H9 (cell line): ENCODE measurements around the gene BEX4. TPM values are rescaled to one million over a fixed set of nuclear protein-coding genes. Genes with fewer than 3 reads are reported as not detected.

ENCODE experiments used
- DNase-seq: peaks from one replicate; pipeline ENCODE4 v3.0.0-alpha.2; 2017
- H2AFZ ChIP-seq: one replicate; pipeline ENCODE4 v1.6.1; 2013; ENCODE audit warnings: mild to moderate bottlenecking, low read length, control low read depth, moderate library complexity
- H2AK5ac ChIP-seq: 2 replicates; pipeline ENCODE4 v1.6.1; 2013; ENCODE audit warnings: low read length, control low read depth, mixed read lengths; ENCODE audit not compliant: insufficient read length
- H2BK120ac ChIP-seq: one replicate; pipeline ENCODE4 v1.6.1; 2013; ENCODE audit warnings: low read depth, mild to moderate bottlenecking, low read length, control low read depth, inconsistent platforms; ENCODE audit not compliant: poor library complexity, severe bottlenecking
- H2BK12ac ChIP-seq: 2 replicates; pipeline ENCODE4 v1.6.1; 2013; ENCODE audit warnings: low read length, control low read depth, mixed read lengths, low read depth; ENCODE audit not compliant: insufficient read length
- H2BK15ac ChIP-seq: 2 replicates; pipeline ENCODE4 v1.6.1; 2013; ENCODE audit warnings: low read depth, low read length, control low read depth
- H2BK20ac ChIP-seq: one replicate; pipeline ENCODE4 v1.6.1; 2013; ENCODE audit warnings: low read depth, mild to moderate bottlenecking, low read length, control low read depth, inconsistent platforms; ENCODE audit not compliant: poor library complexity, severe bottlenecking
- H2BK5ac ChIP-seq: 2 replicates; pipeline ENCODE4 v1.6.1; 2013; ENCODE audit warnings: low read length, control low read depth, mixed read lengths; ENCODE audit not compliant: insufficient read length
- H3K14ac ChIP-seq: 2 replicates; pipeline ENCODE4 v1.6.1; 2013; ENCODE audit warnings: low read length, control low read depth; ENCODE audit not compliant: insufficient read depth
- H3K18ac ChIP-seq: 2 replicates; pipeline ENCODE4 v1.6.1; 2013; ENCODE audit warnings: low read depth, mild to moderate bottlenecking, mixed read lengths, low read length, control low read depth; ENCODE audit not compliant: insufficient read length
- H3K23ac ChIP-seq: 2 replicates; pipeline ENCODE4 v1.6.1; 2013; ENCODE audit warnings: low read length, control low read depth, mixed read lengths, low read depth; ENCODE audit not compliant: insufficient read length
- H3K23me2 ChIP-seq: 2 replicates; pipeline ENCODE4 v1.6.1; 2013; ENCODE audit warnings: low read depth, mild to moderate bottlenecking, mixed read lengths, low read length, control low read depth; ENCODE audit not compliant: insufficient read length, poor library complexity, severe bottlenecking
- H3K27ac ChIP-seq: 2 replicates; pipeline ENCODE4 v1.5.1; 2013; ENCODE audit warnings: low read length, control low read depth, mixed read lengths, low read depth; ENCODE audit not compliant: insufficient read length
- H3K27me3 ChIP-seq: 2 replicates; pipeline ENCODE4 v1.6.1; 2013; ENCODE audit warnings: low read length, control low read depth, inconsistent platforms; ENCODE audit not compliant: insufficient read depth
- H3K4ac ChIP-seq: 2 replicates; pipeline ENCODE4 v1.6.1; 2013; ENCODE audit warnings: low read depth, mild to moderate bottlenecking, control low read depth, inconsistent platforms, low read length, moderate library complexity
- H3K4me1 ChIP-seq: 2 replicates; pipeline ENCODE4 v1.6.1; 2013; ENCODE audit warnings: low read length, control low read depth, inconsistent platforms; ENCODE audit not compliant: insufficient read depth
- H3K4me2 ChIP-seq: 2 replicates; pipeline ENCODE4 v1.6.1; 2013; ENCODE audit warnings: low read length, control low read depth, mixed read lengths; ENCODE audit not compliant: insufficient read length, insufficient read depth
- H3K56ac ChIP-seq: 2 replicates; pipeline ENCODE4 v1.6.1; 2013; ENCODE audit warnings: low read depth, mild to moderate bottlenecking, mixed read lengths, low read length, control low read depth; ENCODE audit not compliant: insufficient read length
- H3K79me1 ChIP-seq: 2 replicates; pipeline ENCODE4 v1.6.1; 2013; ENCODE audit warnings: low read depth, mild to moderate bottlenecking, moderate library complexity, low read length, control low read depth, inconsistent platforms; ENCODE audit not compliant: insufficient read depth, poor library complexity, severe bottlenecking
- H3K79me2 ChIP-seq: 2 replicates; pipeline ENCODE4 v1.6.1; 2013; ENCODE audit warnings: low read length, control low read depth, inconsistent platforms; ENCODE audit not compliant: insufficient read depth
- H3K9ac ChIP-seq: 2 replicates; pipeline ENCODE4 v1.6.1; 2013; ENCODE audit warnings: low read length, control low read depth, mixed read lengths; ENCODE audit not compliant: insufficient read length; ENCODE audit errors: extremely low read depth
- H3K9me3 ChIP-seq: one replicate; pipeline ENCODE4 v1.6.1; 2013; ENCODE audit warnings: low read depth, low read length, inconsistent platforms; ENCODE audit not compliant: control insufficient read depth
- H3T11ph ChIP-seq: one replicate; pipeline ENCODE4 v1.6.1; 2013; ENCODE audit warnings: mild to moderate bottlenecking, low read length, control low read depth, inconsistent platforms
- H4K20me1 ChIP-seq: one replicate; pipeline ENCODE4 v1.6.1; 2013; ENCODE audit not compliant: control insufficient read depth, insufficient read length, insufficient read depth
- H4K5ac ChIP-seq: 2 replicates; pipeline ENCODE4 v1.6.1; 2013; ENCODE audit warnings: low read depth, mild to moderate bottlenecking, mixed read lengths, low read length, control low read depth; ENCODE audit not compliant: insufficient read length
- H4K8ac ChIP-seq: replicated peaks from 2 replicates; pipeline ENCODE4 v1.6.1; 2013; ENCODE audit warnings: low read length, control low read depth, mixed read lengths, low read depth; ENCODE audit not compliant: insufficient read length
- H4K91ac ChIP-seq: 2 replicates; pipeline ENCODE4 v1.6.1; 2013; ENCODE audit warnings: low read depth, mild to moderate bottlenecking, moderate library complexity, mixed read lengths, low read length, control low read depth; ENCODE audit not compliant: insufficient read length
- H3K27ac Mint-ChIP-seq, 3 experiments: 2 replicates in 2 of 3; 3 replicates in 1 of 3; pipeline ENCODE4 v1.8.0; 2020 to 2021; ENCODE audit warnings: mixed read lengths in 3 of 3, mild to moderate bottlenecking in 1 of 3, moderate library complexity in 1 of 3
- H3K27me3 Mint-ChIP-seq: 2 replicates; pipeline ENCODE4 v1.8.0; 2021; ENCODE audit warnings: low read depth, mild to moderate bottlenecking, moderate library complexity, mixed read lengths
- H3K36me3 Mint-ChIP-seq, 3 experiments: 2 replicates in 2 of 3; 3 replicates in 1 of 3; pipeline ENCODE4 v1.8.0; 2020 to 2021; ENCODE audit warnings: low read depth in 3 of 3, mixed read lengths in 3 of 3; ENCODE audit not compliant: insufficient read depth in 1 of 3
- H3K4me1 Mint-ChIP-seq, 2 experiments: 2 replicates each; pipeline ENCODE4 v1.8.0; 2020; ENCODE audit warnings: mixed read lengths in 2 of 2
- H3K4me3 Mint-ChIP-seq, 2 experiments: 2 replicates in 1 of 2; 3 replicates in 1 of 2; pipeline ENCODE4 v1.8.0; 2020 to 2021; ENCODE audit warnings: mild to moderate bottlenecking in 2 of 2, mixed read lengths in 2 of 2, moderate library complexity in 1 of 2
- H3K9me3 Mint-ChIP-seq, 2 experiments: 2 replicates in 1 of 2; 3 replicates in 1 of 2; pipeline ENCODE4 v1.8.0; 2020; ENCODE audit warnings: mild to moderate bottlenecking in 2 of 2, mixed read lengths in 2 of 2, moderate library complexity in 1 of 2
- CTCF ChIP-seq: fragments of 200-600 bp; sonication (generic); conservative IDR thresholded peaks from 3 replicates; pipeline ENCODE4 v1.8.0; 2021; ENCODE audit warnings: antibody characterized with exemption, mild to moderate bottlenecking
- WGBS: extraction: QIAGEN DNeasy Blood & Tissue Kit; methylation state at CpG from one replicate; pipeline ENCODE4 v1.1.7; 2013; ENCODE audit warnings: missing lambda C conversion rate, low lambda C conversion rate, mixed read lengths; ENCODE audit not compliant: insufficient read length; ENCODE audit errors: extremely low coverage; 5-methylcytosine and 5-hydroxymethylcytosine counted together
- total RNA-seq: library from RNA; stranded (reverse); gene quantifications from 2 replicates; pipeline ENCODE4 v1.2.1, GENCODE V29; 2021

Gene BEX4
- total RNA-seq, 1 experiment from 2014 or later: 48.2 TPM

DNA sequence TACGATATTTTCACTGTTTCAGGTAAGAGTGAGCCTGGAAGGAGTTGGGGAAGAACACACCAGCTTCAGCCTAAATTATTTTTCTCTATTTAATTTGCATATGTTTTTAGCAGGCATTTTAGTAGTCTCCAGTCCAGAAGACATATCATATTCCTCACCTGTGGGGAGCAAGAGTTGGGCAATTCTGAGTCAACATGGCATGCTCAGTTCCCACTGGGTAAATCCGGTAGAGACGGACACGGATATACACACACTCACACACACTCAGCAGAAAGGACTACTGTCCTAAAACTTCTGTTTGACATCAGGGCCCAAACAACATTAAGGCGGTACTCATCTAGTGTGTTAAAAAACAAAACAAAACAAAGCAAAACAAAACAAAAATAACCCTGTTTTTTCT is 4.9 kb upstream of the BEX4 start:
- H2BK5ac ChIP-seq: no peak overlapping the region
- TF ChIP-seq CTCF: no peak
- Mint-ChIP-seq H3K4me3 (no peak overlapping the region), H3K27ac (no peak overlapping the region), H3K27me3 (peaks cover 4% of the 10 kb centered on the region; the same call in 1 of the 2 replicates), H3K4me1 (peaks cover 2 to 3% of the 10 kb centered on the region in 2 experiments; a peak in 3 of 4 replicates), H3K9me3 (peaks cover 6 to 76% of the 10 kb centered on the region in 2 experiments), H3K36me3 (no peaks in the 10 kb centered on the region; a peak in 2 of 7 replicates)
- H4K8ac ChIP-seq: no peak overlapping the region
- no peaks in the 10 kb centered on the region for H4K20me1 ChIP-seq
- no peak overlapping the region for H3T11ph ChIP-seq
- no peak overlapping the region for H2BK15ac ChIP-seq
- H3K4ac ChIP-seq: no peak overlapping the region
- H3K56ac ChIP-seq: no peak overlapping the region
- DNase-seq: no peak
- WGBS: no CpG with 5 or more reads among the region's 5 CpGs
- H3K27me3 ChIP-seq: no peaks in the 10 kb centered on the region
- no peaks in the 10 kb centered on the region for H3K79me1 ChIP-seq
- no peaks in the 10 kb centered on the region for H3K9me3 ChIP-seq
- H3K18ac ChIP-seq: no peak overlapping the region
- no peak overlapping the region for H3K4me2 ChIP-seq
- no peak overlapping the region for H2BK20ac ChIP-seq
- H3K23me2 ChIP-seq: no peaks in the 10 kb centered on the region
- H3K14ac ChIP-seq: no peak overlapping the region
- no peak overlapping the region for H2AFZ ChIP-seq
- H2BK120ac ChIP-seq: no peak overlapping the region
- no peak overlapping the region for H2AK5ac ChIP-seq
- no peak overlapping the region for H3K9ac ChIP-seq
- H2BK12ac ChIP-seq: no peak overlapping the region
- H4K91ac ChIP-seq: no peak overlapping the region
- no peak overlapping the region for H3K23ac ChIP-seq
- H3K79me2 ChIP-seq: no peaks in the 10 kb centered on the region
- no peak overlapping the region for H3K27ac ChIP-seq
- no peaks in the 10 kb centered on the region; the same call in 1 of the 2 replicates for H3K4me1 ChIP-seq
- no peak overlapping the region for H4K5ac ChIP-seq
